ENCODE results near the gene TOMT. TPM values are rescaled to one million over a fixed set of nuclear protein-coding genes. Genes with fewer than 3 reads are reported as not detected.
"Not testable (repeated sequence)": the region's sequence is repeated elsewhere in the genome, so short reads cannot be mapped to it uniquely, and the experiment has no call there.

TOMT gene
- total RNA-seq, 1 experiment from 2014 or later = not detected

GRCh38 chr11:72132646-72133045 lies 26.9 kb downstream of the TOMT start:
- DNase-seq (ENCODE audit: low read depth, low spot score) (no peak), ATAC-seq (no peak)
- intact Hi-C loops (cut with micrococcal nuclease) = no loop called here
- no peaks in the 10 kb centered on the region for H3K27me3 ChIP-seq (ENCODE audit: insufficient read depth, low read length)
- H3K4me3 ChIP-seq (replicated peaks in 1 of 2; ENCODE audit: low read depth in 1 of 2, low read length in 2 of 2) = no peak overlapping the region
- H3K27ac ChIP-seq (ENCODE audit: low read depth, low read length) = no peak overlapping the region
- H3K36me3 ChIP-seq (ENCODE audit: control insufficient read depth in 1 of 2, insufficient read depth in 2 of 2, low read length in 2 of 2) = no peaks in the 10 kb centered on the region
- POLR2A ChIA-PET = no interaction called here
- CTCF ChIA-PET = no interaction called here
- H3K4me1 ChIP-seq (ENCODE audit: control insufficient read depth in 1 of 2, insufficient read depth in 2 of 2, low read length in 2 of 2) = no peaks in the 10 kb centered on the region
- H3K9me2 ChIP-seq (ENCODE audit: insufficient read depth) = no peaks in the 10 kb centered on the region
- BruUV-seq (replicated peaks) = no TSS peak
- no peak overlapping the region for H3K9ac ChIP-seq (ENCODE audit: low read length)
- no peaks in the 10 kb centered on the region for H3K79me2 ChIP-seq (ENCODE audit: insufficient read depth, low read length)
- H4K20me1 ChIP-seq (ENCODE audit: insufficient read depth) = no peaks in the 10 kb centered on the region
- RAD21 ChIA-PET (ENCODE audit: low non-redundant PET in 1 of 2, low total read pairs in 2 of 2, uncharacterized antibody in 2 of 2, unreplicated experiment in 2 of 2) = no interaction called here
- H3K4me2 ChIP-seq (ENCODE audit: low read length) = no peak overlapping the region
- TF ChIP-seq ZNF274 (IDR thresholded peaks at IDR 0.05; ENCODE audit: low read depth, low read length) (no peak), CBX3 (IDR thresholded peaks at IDR 0.05; ENCODE audit: low read depth) (no peak), TCF7L2 (IDR thresholded peaks at IDR 0.05; ENCODE audit: borderline replicate concordance, extremely low read depth, insufficient read depth, insufficient read length) (no peak), POLR2AphosphoS5 (IDR thresholded peaks at IDR 0.05; ENCODE audit: low read depth, low read length) (no peak), SRF (IDR thresholded peaks at IDR 0.05; ENCODE audit: low read depth) (no peak), ZBTB33 (IDR thresholded peaks at IDR 0.05; ENCODE audit: extremely low read depth, insufficient replicate concordance, low read length) (no peak), ZFX (IDR thresholded peaks at IDR 0.05) (no peak), ELF1 (IDR thresholded peaks at IDR 0.05; ENCODE audit: borderline replicate concordance, low read depth) (no peak), POLR2A (IDR thresholded peaks at IDR 0.05; ENCODE audit: borderline replicate concordance, extremely low read depth, insufficient read depth, insufficient read length) (no peak), MAX (IDR thresholded peaks at IDR 0.05) (no peak), EZH2phosphoT487 (IDR thresholded peaks at IDR 0.05; ENCODE audit: borderline replicate concordance) (no peak), RAD21 (IDR thresholded peaks at IDR 0.05; ENCODE audit: low read depth) (no peak), JUND (IDR thresholded peaks at IDR 0.05) (no peak), FOSL1 (IDR thresholded peaks at IDR 0.05; ENCODE audit: low read depth) (no peak), CEBPB (IDR thresholded peaks at IDR 0.05; ENCODE audit: low read depth) (no peak), CTCF (IDR thresholded peaks at IDR 0.05 in 2 of 3, conservative IDR thresholded peaks at IDR 0.05 in 1 of 3; ENCODE audit: borderline replicate concordance in 1 of 3, insufficient read depth in 1 of 3, low read depth in 2 of 3, low read length in 2 of 3) (no peak)
- TF ChIP-seq, protein P1, sequence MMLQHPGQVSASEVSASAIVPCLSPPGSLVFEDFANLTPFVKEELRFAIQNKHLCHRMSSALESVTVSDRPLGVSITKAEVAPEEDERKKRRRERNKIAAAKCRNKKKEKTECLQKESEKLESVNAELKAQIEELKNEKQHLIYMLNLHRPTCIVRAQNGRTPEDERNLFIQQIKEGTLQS (IDR thresholded peaks at IDR 0.05) = no peak
- no peak overlapping the region for H2AFZ ChIP-seq (ENCODE audit: low read depth, low read length, poor library complexity, severe bottlenecking)
- peaks cover 9% of the 10 kb centered on the region in 2 experiments; a peak in 2 of 4 replicates for H3K9me3 ChIP-seq (ENCODE audit: control insufficient read depth in 1 of 2, insufficient read depth in 1 of 2, low read depth in 1 of 2, low read length in 2 of 2)

- ATAC-seq; H3K4me2 ChIP-seq (ENCODE audit: low read length); H3K79me2 ChIP-seq (ENCODE audit: insufficient read depth, low read length); intact Hi-C loops (cut with micrococcal nuclease); H3K27ac ChIP-seq (ENCODE audit: low read depth, low read length); H3K4me3 ChIP-seq (replicated peaks in 1 of 2; ENCODE audit: low read depth in 1 of 2, low read length in 2 of 2); H4K20me1 ChIP-seq (ENCODE audit: insufficient read depth); DNase-seq (ENCODE audit: low read depth, low spot score); RAD21 ChIA-PET (ENCODE audit: low non-redundant PET in 1 of 2, low total read pairs in 2 of 2, uncharacterized antibody in 2 of 2, unreplicated experiment in 2 of 2); H3K9me3 ChIP-seq (ENCODE audit: control insufficient read depth in 1 of 2, insufficient read depth in 1 of 2, low read depth in 1 of 2, low read length in 2 of 2); H3K9ac ChIP-seq (ENCODE audit: low read length); H3K9me2 ChIP-seq (ENCODE audit: insufficient read depth); H3K4me1 ChIP-seq (ENCODE audit: control insufficient read depth in 1 of 2, insufficient read depth in 2 of 2, low read length in 2 of 2); H2AFZ ChIP-seq (ENCODE audit: low read depth, low read length, poor library complexity, severe bottlenecking); POLR2A ChIA-PET; CTCF ChIA-PET; H3K27me3 ChIP-seq (ENCODE audit: insufficient read depth, low read length); H3K36me3 ChIP-seq (ENCODE audit: control insufficient read depth in 1 of 2, insufficient read depth in 2 of 2, low read length in 2 of 2); BruUV-seq (replicated peaks): not testable (repeated sequence)
These were observed 29.7 kb downstream of the TOMT start, which contains the start of gene FOLR3 for GRCh38 chr11:72135473-72135872. FOLR3 (plus strand) TSS chr11:72135725; CDS start chr11:72135953, 228 bp downstream.

All from HCT116 (cell line).